K562 treated with DMSO at 1 percent for 12 hours (cell line): ENCODE results near the gene RASEF. TPM values are rescaled to one million over a fixed set of nuclear protein-coding genes. Genes with fewer than 3 reads are reported as not detected.

Source experiments
- total RNA-seq: library from RNA; unstranded; fragments of 300-600 nt; gene quantifications from 2 replicates; pipeline ENCODE4 v1.2.3, GENCODE V29; 2022; ENCODE audit not compliant: insufficient read depth

RASEF gene
- total RNA-seq = not detected in 2 replicates

GRCh38 chr9:83062651-83063527, at the start of gene RASEF:
TSS of gene RASEF (minus strand) at chr9:83063142. CDS start at chr9:83062867, 275 bp downstream.

